ENCODE data around the gene TRIM8.

TRIM8 gene

GRCh38 chr10:102644066-102644645, at the start of gene TRIM8:
TSS of gene TRIM8 (plus strand) at chr10:102644479. CDS start at chr10:102644618, 139 bp downstream.
- in situ Hi-C loops (cut with MboI; ENCODE audit: low pct_unique_long_range_greater_than_20kb, low sequenced_read_pairs) = no loop called here
- peak; percentile 49 for DNase-seq

GRCh38 chr10:102595293-102595692, 49.0 kb upstream of the TRIM8 start:
- DNase-seq = no peak
- in situ Hi-C loops (cut with MboI; ENCODE audit: low pct_unique_long_range_greater_than_20kb, low sequenced_read_pairs) = no loop called here

- in situ Hi-C loops (cut with MboI; ENCODE audit: low pct_unique_long_range_greater_than_20kb, low sequenced_read_pairs) = no loop called here
- DNase-seq = no peak
These were observed 48.4 kb upstream of the TRIM8 start for GRCh38 chr10:102595897-102596296.

- in situ Hi-C loops (cut with MboI; ENCODE audit: low pct_unique_long_range_greater_than_20kb, low sequenced_read_pairs) = no loop called here
- DNase-seq = peak; percentile 66
These were observed 47.7 kb upstream of the TRIM8 start for GRCh38 chr10:102596506-102596971.

GRCh38 chr10:102597131-102597991, 46.9 kb upstream of the TRIM8 start:
- in situ Hi-C loops (cut with MboI; ENCODE audit: low pct_unique_long_range_greater_than_20kb, low sequenced_read_pairs) = no loop called here
- peak; percentile 34 for DNase-seq

DNA sequence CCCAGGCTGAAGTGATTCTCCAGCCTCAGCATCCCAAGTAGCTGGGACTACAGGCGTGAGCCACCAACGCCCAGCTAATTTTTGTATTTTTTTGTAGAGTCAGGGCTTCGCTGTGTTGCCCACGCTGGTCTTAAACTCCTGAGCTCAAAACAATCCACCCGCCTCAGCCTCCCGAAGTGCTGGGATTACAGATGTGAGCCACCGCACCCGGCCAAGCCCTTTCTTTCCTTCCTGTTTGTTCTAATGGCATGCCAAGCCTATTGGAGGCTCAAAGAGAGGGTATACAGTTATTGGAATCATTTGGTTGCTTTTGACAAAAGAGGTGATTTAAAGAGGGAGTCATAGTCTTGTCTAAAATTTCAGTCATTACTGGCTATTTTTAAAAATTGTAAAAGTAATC, 46.0 kb upstream of the TRIM8 start:
- peak; percentile 33 for DNase-seq
- in situ Hi-C loops (cut with MboI; ENCODE audit: low pct_unique_long_range_greater_than_20kb, low sequenced_read_pairs) = no loop called here

GRCh38 chr10:102599565-102600327, 44.5 kb upstream of the TRIM8 start:
- peak; percentile 82 for DNase-seq
- in situ Hi-C loops (cut with MboI; ENCODE audit: low pct_unique_long_range_greater_than_20kb, low sequenced_read_pairs) = no loop called here

DNA sequence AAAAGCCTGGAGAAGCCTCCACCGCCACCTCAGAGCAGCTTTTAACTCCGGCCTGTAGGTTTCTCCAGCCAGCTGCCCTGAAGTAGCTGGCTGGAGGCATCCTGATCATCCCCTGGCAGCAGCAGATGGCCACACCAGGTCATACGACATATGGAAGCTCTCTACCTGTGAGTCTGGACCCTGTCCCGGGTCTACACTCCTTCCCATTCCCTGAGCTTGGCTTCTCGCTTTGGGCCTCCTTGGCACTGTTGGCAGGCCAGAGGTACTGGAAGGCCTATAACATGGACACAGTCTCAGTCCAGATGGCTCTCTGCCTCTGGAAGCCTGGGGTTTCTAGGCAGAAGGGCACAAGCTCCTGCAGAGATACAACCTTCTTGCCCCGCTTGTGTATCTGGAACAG, 43.5 kb upstream of the TRIM8 start:
- DNase-seq = no peak
- in situ Hi-C loops (cut with MboI; ENCODE audit: low pct_unique_long_range_greater_than_20kb, low sequenced_read_pairs) = no loop called here

GRCh38 chr10:102601639-102602038, 42.6 kb upstream of the TRIM8 start:
- in situ Hi-C loops (cut with MboI; ENCODE audit: low pct_unique_long_range_greater_than_20kb, low sequenced_read_pairs) = no loop called here

GRCh38 chr10:102602272-102603045, 41.8 kb upstream of the TRIM8 start:
- in situ Hi-C loops (cut with MboI; ENCODE audit: low pct_unique_long_range_greater_than_20kb, low sequenced_read_pairs) = no loop called here
- no peak for DNase-seq

More at GRCh38 chr10:102601639-102602038, 42.6 kb upstream of the TRIM8 start:
- no peak for DNase-seq

GRCh38 chr10:102603946-102604345, 40.3 kb upstream of the TRIM8 start:
- in situ Hi-C loops (cut with MboI; ENCODE audit: low pct_unique_long_range_greater_than_20kb, low sequenced_read_pairs) = no loop called here
- DNase-seq = peak; percentile 76

GRCh38 chr10:102604439-102604841, 39.8 kb upstream of the TRIM8 start:
- peak; percentile 41 for DNase-seq
- in situ Hi-C loops (cut with MboI; ENCODE audit: low pct_unique_long_range_greater_than_20kb, low sequenced_read_pairs) = no loop called here

- DNase-seq = no peak
- in situ Hi-C loops (cut with MboI; ENCODE audit: low pct_unique_long_range_greater_than_20kb, low sequenced_read_pairs) = no loop called here
These were observed 38.6 kb upstream of the TRIM8 start for GRCh38 chr10:102605712-102606111.

DNA sequence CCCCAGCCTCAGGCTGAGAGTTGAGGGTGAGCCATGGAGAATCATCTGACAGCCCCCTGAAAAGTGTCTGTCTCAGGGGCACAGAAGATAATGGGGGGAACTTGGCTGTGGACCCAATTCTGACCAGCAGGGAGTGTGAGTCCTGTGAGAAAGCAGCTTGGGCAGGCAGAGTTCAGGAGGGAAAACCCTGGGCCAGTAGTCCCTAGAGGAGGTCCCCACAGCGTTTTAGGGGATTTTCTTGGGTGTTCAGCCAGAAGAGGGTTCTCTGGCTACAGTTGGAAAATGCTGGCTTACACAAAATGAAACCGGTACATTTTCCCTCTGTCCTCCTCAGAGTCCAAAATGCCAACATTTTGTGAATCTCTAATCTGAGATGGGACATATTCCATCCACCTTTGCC, 35.8 kb upstream of the TRIM8 start:
- no peak for DNase-seq
- in situ Hi-C loops (cut with MboI; ENCODE audit: low pct_unique_long_range_greater_than_20kb, low sequenced_read_pairs) = no loop called here

DNA sequence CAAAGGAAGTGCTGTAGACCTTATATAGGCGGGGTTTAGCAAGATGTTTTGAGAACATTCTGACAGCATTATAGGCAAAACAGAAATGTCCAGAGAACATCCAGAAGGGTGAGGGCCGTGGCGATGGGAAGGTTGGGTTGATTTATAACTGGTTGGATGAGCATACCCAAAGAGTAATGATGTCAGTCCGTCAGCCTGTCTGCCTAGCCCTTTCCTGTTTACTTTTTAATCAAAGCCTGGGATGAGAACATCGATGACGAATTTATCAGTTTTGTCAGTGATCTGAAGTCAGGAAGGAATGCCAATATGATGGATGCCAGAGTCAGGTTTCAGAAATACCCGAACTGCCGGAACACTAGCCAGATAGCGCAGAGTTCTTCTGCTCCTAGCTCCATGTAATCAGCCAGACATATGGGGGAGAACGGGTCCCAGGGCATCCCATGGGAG, 33.8 kb upstream of the TRIM8 start:
- DNase-seq = no peak
- in situ Hi-C loops (cut with MboI; ENCODE audit: low pct_unique_long_range_greater_than_20kb, low sequenced_read_pairs) = no loop called here

- in situ Hi-C loops (cut with MboI; ENCODE audit: low pct_unique_long_range_greater_than_20kb, low sequenced_read_pairs) = no loop called here
- no peak for DNase-seq
These were observed 32.7 kb upstream of the TRIM8 start for GRCh38 chr10:102611514-102612087.

GRCh38 chr10:102612964-102613275, 31.4 kb upstream of the TRIM8 start:
- in situ Hi-C loops (cut with MboI; ENCODE audit: low pct_unique_long_range_greater_than_20kb, low sequenced_read_pairs) = no loop called here
- no peak for DNase-seq

DNA sequence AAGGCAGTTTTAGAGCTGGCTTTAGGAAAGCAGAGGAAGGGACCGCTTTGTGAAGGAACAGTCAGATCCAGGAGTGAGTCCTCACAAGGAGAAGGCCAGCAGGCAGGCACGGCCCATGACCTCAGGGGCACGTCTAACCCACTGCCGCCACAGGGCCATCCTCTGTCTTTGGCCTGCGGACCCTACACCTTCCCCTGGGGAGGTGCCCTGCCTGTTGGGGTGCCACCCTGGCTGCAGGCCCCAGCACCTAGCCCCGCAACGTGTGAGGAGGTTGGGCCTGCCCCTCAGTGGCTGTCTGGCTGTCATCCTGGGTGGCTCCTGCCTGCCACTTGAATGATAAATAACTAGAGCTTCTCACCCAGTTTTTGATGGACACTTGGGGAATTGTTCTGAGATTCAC, 31.0 kb upstream of the TRIM8 start:
- in situ Hi-C loops (cut with MboI; ENCODE audit: low pct_unique_long_range_greater_than_20kb, low sequenced_read_pairs) = no loop called here
- no peak for DNase-seq

DNA sequence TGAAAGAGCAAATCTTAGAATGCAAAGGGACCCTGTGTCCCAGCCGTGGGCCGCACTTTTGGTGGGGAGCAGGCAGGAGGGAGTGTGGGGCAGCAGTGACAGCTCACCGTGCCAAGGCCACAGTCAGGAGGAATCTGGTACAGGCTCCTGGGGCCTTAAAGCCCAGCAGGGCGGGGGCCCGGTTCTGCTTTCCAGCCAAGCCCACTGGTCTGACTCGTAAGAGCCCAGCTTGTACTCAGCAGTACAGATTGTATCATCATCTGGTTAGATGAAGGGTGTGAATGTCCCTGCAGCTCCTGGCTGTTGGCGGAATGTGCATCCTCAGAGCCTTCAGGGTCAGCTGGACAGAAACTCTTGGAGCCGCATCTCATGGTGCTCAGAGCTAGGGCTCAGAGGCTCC, 30.5 kb upstream of the TRIM8 start:
- in situ Hi-C loops (cut with MboI; ENCODE audit: low pct_unique_long_range_greater_than_20kb, low sequenced_read_pairs) = no loop called here
- no peak for DNase-seq
